Measurements from ENCODE around the gene KDM3A. TPM values are rescaled to one million over a fixed set of nuclear protein-coding genes. Genes with fewer than 3 reads are reported as not detected.
A peak's percentile ranks its signal among the peaks of the same experiment; 100 is the strongest.

Gene KDM3A
- total and polyA plus RNA-seq, 9 of the 15 experiments (the other 6 are each of a cell fraction or from before 2014, with no cell fraction given): 7.5 to 95.4 (median 24.8) TPM

GRCh38 chr2:86440631-86441391 is at the start of gene KDM3A (continued):
- TF ChIP-seq HBP1 (CRISPR knock-in tag; IDR thresholded peaks at IDR 0.05) (peak; percentile 84), KLF13 (tag; IDR thresholded peaks at IDR 0.05; ENCODE audit: borderline replicate concordance, low read depth) (no peak), ZNF431 (CRISPR knock-in tag; IDR thresholded peaks at IDR 0.05) (no peak; the same call in 1 of the 2 replicates), CXXC5 (CRISPR knock-in tag; IDR thresholded peaks at IDR 0.05) (peak; percentile 98), POU5F1 (IDR thresholded peaks at IDR 0.05; ENCODE audit: borderline replicate concordance, low read depth, low read length, partially characterized antibody) (peak; percentile 61), ATF2 (CRISPR knock-in tag; IDR thresholded peaks at IDR 0.05) (no peak), KLF6 (CRISPR knock-in tag; IDR thresholded peaks at IDR 0.05; ENCODE audit: borderline replicate concordance) (0 out of 2 replicates have a peak, but pooled peaks have one; percentile 38), GTF2B (IDR thresholded peaks at IDR 0.05; ENCODE audit: extremely low read depth, insufficient read length) (no peak), MYNN (IDR thresholded peaks at IDR 0.05) (0 out of 2 replicates have a peak, but pooled peaks have one; percentile 12), MYNN (CRISPR knock-in tag; IDR thresholded peaks at IDR 0.05) (no peak), ZNF311 (CRISPR knock-in tag; IDR thresholded peaks at IDR 0.05) (no peak), HMBOX1 (IDR thresholded peaks at IDR 0.05) (no peak), ZC3H8 (IDR thresholded peaks at IDR 0.05) (peak; percentile 72; the same call in 1 of the 2 replicates), SAP30 (IDR thresholded peaks at IDR 0.05; ENCODE audit: borderline replicate concordance, insufficient read depth, low read depth, low read length, poor library complexity, severe bottlenecking) (no peak), ZNF551 (CRISPR knock-in tag; IDR thresholded peaks at IDR 0.05) (no peak), HNRNPK (IDR thresholded peaks at IDR 0.05; ENCODE audit: low read depth, low read length, poor library complexity, severe bottlenecking) (no peak), GABPB2 (CRISPR knock-in tag; conservative IDR thresholded peaks at IDR 0.05) (no peak), GATA2 (CRISPR knock-in tag; IDR thresholded peaks at IDR 0.05) (no peak; the same call in 1 of the 2 replicates), DPF2 (IDR thresholded peaks at IDR 0.05) (peak; percentile 93), ZSCAN32 (CRISPR knock-in tag; IDR thresholded peaks at IDR 0.05) (peak; percentile 84), MYBL2 (IDR thresholded peaks at IDR 0.05; ENCODE audit: low read depth) (peak; percentile 81), MYBL2 (CRISPR knock-in tag; IDR thresholded peaks at IDR 0.05; ENCODE audit: borderline replicate concordance) (no peak)
